Right lobe of liver (tissue), 6 donors: ENCODE data around the gene RTN4IP1. TPM values are rescaled to one million over a fixed set of nuclear protein-coding genes. Genes with fewer than 3 reads are reported as not detected.

Source experiments
- ATAC-seq, 4 donors: fragments of 200-7000 bp; cut with Tn5 transposase; one replicate each; pipeline ENCODE4 v1.9.1; 2020; ENCODE audit warnings: mild to moderate bottlenecking in 4 of 4, moderate library complexity in 4 of 4
- DNase-seq, 3 donors: peaks; one replicate each; pipeline ENCODE4 v3.0.0-alpha.2; 2020
- H3K27ac ChIP-seq, 3 donors: fragments of 200-600 bp; one replicate each; pipeline ENCODE4 v1.8.0; 2022
- H3K27me3 ChIP-seq, 2 donors: fragments of 200-600 bp; one replicate each; pipeline ENCODE4 v1.8.0; 2022
- H3K36me3 ChIP-seq, 4 donors: fragments of 200-600 bp; sonication (generic) in 1 of 4; one replicate each; pipeline versions ENCODE4 v1.5.1 to v1.8.0; 2017 to 2022; ENCODE audit warnings: control low read depth in 1 of 4
- H3K4me1 ChIP-seq, 4 donors: fragments of 200-600 bp; sonication (generic) in 1 of 4; one replicate each; pipeline versions ENCODE4 v1.5.1 to v1.8.0; 2017 to 2022; ENCODE audit warnings: control low read depth in 1 of 4
- H3K4me3 ChIP-seq, 3 donors: fragments of 200-600 bp; one replicate each; pipeline ENCODE4 v1.8.0; 2022
- H3K9me3 ChIP-seq, 4 donors: fragments of 200-600 bp; sonication (generic) in 1 of 4; one replicate each; pipeline versions ENCODE4 v1.5.1 to v1.8.0; 2017 to 2022; ENCODE audit warnings: control low read depth in 1 of 4
- CTCF ChIP-seq, 4 donors: fragments of 200-600 bp in 3 of 4; fragments of 450-650 bp in 1 of 4; IDR thresholded peaks; one replicate each; pipeline versions ENCODE4 v1.5.1 to v1.8.0; 2016 to 2022; ENCODE audit warnings: antibody characterized with exemption in 4 of 4, mild to moderate bottlenecking in 2 of 4
- POLR2A ChIP-seq: fragments of 450-650 bp; IDR thresholded peaks from one replicate; pipeline ENCODE4 v1.6.1; 2017; ENCODE audit warnings: antibody characterized with exemption, mild to moderate bottlenecking
- WGBS: methylation state at CpG from one replicate; pipeline ENCODE4 v1.1.6; 2018; ENCODE audit warnings: low coverage, low lambda C conversion rate; ENCODE audit not compliant: insufficient coverage; ENCODE audit errors: missing lambda C conversion rate; 5-methylcytosine and 5-hydroxymethylcytosine counted together
- intact Hi-C, 2 donors: fragments of 100-400 bp; cut with DNase I; formaldehyde crosslinking; loops; one replicate each; pipeline versions ENCODE4 v1.11.2 to v1.14.1; 2022
- total RNA-seq, 6 experiments: library from RNA; depleted of rRNA in 2 of 6; stranded (reverse); fragments of >200 nt in 2 of 6; fragmentation: NEBNext Ultra II Directional in 3 of 6; extraction: Animal tissue kit (Norgen Biotek cat#: 25700) in 3 of 6; gene quantifications; one replicate each; pipeline versions ENCODE4 v1.1.0 to v1.2.4, GENCODE V29; 2016 to 2023
- donor health status: DM: no; HTN: yes; CAD: no.
- donor health status: DM: no; HTN: no; CAD: no.
- donor health status: DM: no; HTN: no; CAD: no.
- donor health status: DM: no; HTN: yes; CAD: no.
- donor health status: DM: no; HTN: yes; CAD: no.

Gene RTN4IP1
- total RNA-seq, 6 experiments from 2014 or later = 4.0 to 6.3 (median 4.9) TPM

- DNase-seq = no peak
- intact Hi-C loops = no loop called here
Measured at GRCh38 chr6:106547601-106548453, 81.5 kb downstream of the RTN4IP1 start.

GRCh38 chr6:106546691-106547414, 82.4 kb downstream of the RTN4IP1 start:
- Histone ChIP-seq H3K9me3 (no peaks in the 10 kb centered on the region), H3K36me3 (no peaks in the 10 kb centered on the region), H3K27ac (no peak overlapping the region), H3K4me1 (no peaks in the 10 kb centered on the region), H3K27me3 (no peaks in the 10 kb centered on the region), H3K4me3 (no peak overlapping the region)
- WGBS = 45% methylated on average over 5 of the region's 5 CpGs
- DNase-seq (no peak), ATAC-seq (peak in 3 of 4 donors; percentile 36 to 69 (median 46))
- intact Hi-C loops = no loop called here
- TF ChIP-seq CTCF (IDR thresholded peaks at IDR 0.05) (no peak), POLR2A (no peak)

More at GRCh38 chr6:106547601-106548453, 81.5 kb downstream of the RTN4IP1 start:
- no peaks in the 10 kb centered on the region for H3K9me3 ChIP-seq
- TF ChIP-seq CTCF (IDR thresholded peaks at IDR 0.05) = no peak
- TF ChIP-seq POLR2A = no peak
- WGBS = 52% methylated on average over 6 of the region's 6 CpGs
- no peak overlapping the region for H3K4me3 ChIP-seq
- no peak for ATAC-seq
- H3K27me3 ChIP-seq = no peaks in the 10 kb centered on the region
- H3K27ac ChIP-seq = no peak overlapping the region
- H3K4me1 ChIP-seq = no peaks in the 10 kb centered on the region
- H3K36me3 ChIP-seq = no peaks in the 10 kb centered on the region

- WGBS = 59% methylated on average over 2 of the region's 2 CpGs
- H3K4me3 ChIP-seq = no peak overlapping the region
- DNase-seq (no peak), ATAC-seq (no peak)
- H3K4me1 ChIP-seq = peaks cover 0 to 3% (median 0%) of the 10 kb centered on the region in 4 donors
- no peaks in the 10 kb centered on the region for H3K36me3 ChIP-seq
- TF ChIP-seq POLR2A = no peak
- no peak for TF ChIP-seq CTCF (IDR thresholded peaks at IDR 0.05)
- H3K27me3 ChIP-seq = no peaks in the 10 kb centered on the region
- no peak overlapping the region for H3K27ac ChIP-seq
- no peaks in the 10 kb centered on the region for H3K9me3 ChIP-seq
- intact Hi-C loops = no loop called here
Measured at GRCh38 chr6:106546261-106546690, 83.0 kb downstream of the RTN4IP1 start.

- H3K27me3 ChIP-seq = no peaks in the 10 kb centered on the region
- peaks cover 0 to 6% (median 0%) of the 10 kb centered on the region in 4 donors for H3K4me1 ChIP-seq
- peak in 1 of 3 donors; percentile 56 for DNase-seq
- intact Hi-C loops = no loop called here
- no peak overlapping the region for H3K27ac ChIP-seq
- no peaks in the 10 kb centered on the region for H3K9me3 ChIP-seq
- no peaks in the 10 kb centered on the region for H3K36me3 ChIP-seq
- H3K4me3 ChIP-seq = no peak overlapping the region
- ATAC-seq = peak; percentile 75 to 91 (median 84)
- TF ChIP-seq POLR2A = no peak
- no peak for TF ChIP-seq CTCF (IDR thresholded peaks at IDR 0.05)
- 31% methylated on average over 6 of the region's 6 CpGs for whole genome bisulfite sequencing
Measured at GRCh38 chr6:106540907-106541306, 88.4 kb downstream of the RTN4IP1 start.
